ENCODE data around the gene FBXL19.

Gene FBXL19

DNA sequence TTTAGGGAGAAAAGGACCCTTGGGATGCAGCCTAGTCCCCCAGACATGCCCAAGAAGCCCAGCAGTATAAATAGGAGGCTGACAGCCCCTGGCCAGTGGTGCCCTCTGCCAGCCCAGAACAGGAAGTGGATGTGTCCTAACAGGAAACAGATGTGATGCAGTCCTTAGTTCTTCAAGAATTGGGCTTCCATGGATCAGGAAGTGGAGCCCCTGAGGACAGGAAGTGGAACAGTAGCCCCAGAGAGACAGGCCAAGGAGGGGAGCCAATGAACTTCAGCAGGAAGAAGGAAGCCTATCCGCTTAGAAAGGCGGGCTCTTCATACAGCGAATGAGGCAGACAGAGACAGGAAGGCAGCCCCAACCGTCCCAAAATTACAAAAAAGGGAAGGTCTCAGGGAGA is 19.8 kb upstream of the FBXL19 start:
- TF ChIP-seq, protein P1, sequence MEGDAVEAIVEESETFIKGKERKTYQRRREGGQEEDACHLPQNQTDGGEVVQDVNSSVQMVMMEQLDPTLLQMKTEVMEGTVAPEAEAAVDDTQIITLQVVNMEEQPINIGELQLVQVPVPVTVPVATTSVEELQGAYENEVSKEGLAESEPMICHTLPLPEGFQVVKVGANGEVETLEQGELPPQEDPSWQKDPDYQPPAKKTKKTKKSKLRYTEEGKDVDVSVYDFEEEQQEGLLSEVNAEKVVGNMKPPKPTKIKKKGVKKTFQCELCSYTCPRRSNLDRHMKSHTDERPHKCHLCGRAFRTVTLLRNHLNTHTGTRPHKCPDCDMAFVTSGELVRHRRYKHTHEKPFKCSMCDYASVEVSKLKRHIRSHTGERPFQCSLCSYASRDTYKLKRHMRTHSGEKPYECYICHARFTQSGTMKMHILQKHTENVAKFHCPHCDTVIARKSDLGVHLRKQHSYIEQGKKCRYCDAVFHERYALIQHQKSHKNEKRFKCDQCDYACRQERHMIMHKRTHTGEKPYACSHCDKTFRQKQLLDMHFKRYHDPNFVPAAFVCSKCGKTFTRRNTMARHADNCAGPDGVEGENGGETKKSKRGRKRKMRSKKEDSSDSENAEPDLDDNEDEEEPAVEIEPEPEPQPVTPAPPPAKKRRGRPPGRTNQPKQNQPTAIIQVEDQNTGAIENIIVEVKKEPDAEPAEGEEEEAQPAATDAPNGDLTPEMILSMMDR (IDR thresholded peaks at IDR 0.05; ENCODE audit: low read depth, low read length) = no peak
- no peak overlapping the region for H3K4me3 ChIP-seq (ENCODE audit: low read depth, low read length)

DNA sequence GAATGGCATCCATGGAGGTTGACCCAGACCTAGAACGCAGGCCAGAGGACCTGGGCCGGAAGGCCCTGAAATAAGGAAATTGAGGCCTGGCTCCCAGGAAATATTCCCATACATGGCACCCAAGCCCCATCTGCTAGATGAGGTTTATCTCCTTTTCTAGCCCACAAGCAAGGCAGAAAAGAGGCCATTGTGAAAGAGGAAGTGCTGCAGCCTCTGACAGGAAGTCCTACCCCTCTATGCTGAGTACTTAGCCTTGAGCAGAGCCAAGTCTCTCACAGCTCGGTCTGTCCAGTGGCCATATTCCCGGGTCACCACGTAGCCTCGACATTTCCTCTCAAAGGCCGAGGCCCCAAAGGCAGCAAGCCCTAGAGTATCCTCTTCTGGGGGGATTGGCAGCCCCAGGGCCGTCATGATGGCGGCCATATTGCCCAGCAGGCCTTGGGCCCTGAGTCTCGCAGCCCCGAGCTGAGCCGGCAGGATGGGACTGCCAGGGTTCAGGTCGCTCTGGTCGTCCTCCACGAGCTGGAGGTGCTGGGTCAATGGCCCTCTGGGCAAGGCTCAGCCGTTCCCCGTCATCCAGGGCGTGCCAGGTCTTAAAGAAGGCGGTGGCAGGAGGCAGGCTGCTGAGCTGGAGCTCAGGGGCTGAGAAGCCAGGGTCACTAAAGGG is 19.1 kb upstream of the FBXL19 start:
- TF ChIP-seq, protein P1 (IDR thresholded peaks at IDR 0.05; ENCODE audit: low read depth, low read length) = no peak
- H3K4me3 ChIP-seq (ENCODE audit: low read depth, low read length) = no peak overlapping the region

DNA sequence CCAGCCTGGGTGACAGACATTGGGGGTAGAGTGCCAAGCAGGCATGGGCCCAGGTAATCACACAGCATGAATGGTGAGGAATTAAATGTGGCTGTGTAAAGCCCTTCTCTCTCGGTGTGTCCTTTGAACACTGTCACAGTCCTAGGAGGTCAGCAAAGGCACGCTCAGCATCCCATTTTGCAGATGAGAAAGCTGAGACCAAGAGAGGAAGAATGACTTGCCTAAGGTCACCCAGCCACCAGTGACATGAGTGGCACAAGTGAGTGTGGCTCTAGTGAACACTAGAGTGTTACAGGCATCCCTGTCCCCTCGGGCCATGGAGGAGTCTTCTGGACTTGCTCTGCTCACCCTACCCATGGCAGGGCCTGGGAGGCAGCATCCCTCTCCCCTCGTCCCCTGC is 16.3 kb upstream of the FBXL19 start:
- TF ChIP-seq, protein P1 (IDR thresholded peaks at IDR 0.05; ENCODE audit: low read depth, low read length) = no peak
- no peak overlapping the region for H3K4me3 ChIP-seq (ENCODE audit: low read depth, low read length)

DNA sequence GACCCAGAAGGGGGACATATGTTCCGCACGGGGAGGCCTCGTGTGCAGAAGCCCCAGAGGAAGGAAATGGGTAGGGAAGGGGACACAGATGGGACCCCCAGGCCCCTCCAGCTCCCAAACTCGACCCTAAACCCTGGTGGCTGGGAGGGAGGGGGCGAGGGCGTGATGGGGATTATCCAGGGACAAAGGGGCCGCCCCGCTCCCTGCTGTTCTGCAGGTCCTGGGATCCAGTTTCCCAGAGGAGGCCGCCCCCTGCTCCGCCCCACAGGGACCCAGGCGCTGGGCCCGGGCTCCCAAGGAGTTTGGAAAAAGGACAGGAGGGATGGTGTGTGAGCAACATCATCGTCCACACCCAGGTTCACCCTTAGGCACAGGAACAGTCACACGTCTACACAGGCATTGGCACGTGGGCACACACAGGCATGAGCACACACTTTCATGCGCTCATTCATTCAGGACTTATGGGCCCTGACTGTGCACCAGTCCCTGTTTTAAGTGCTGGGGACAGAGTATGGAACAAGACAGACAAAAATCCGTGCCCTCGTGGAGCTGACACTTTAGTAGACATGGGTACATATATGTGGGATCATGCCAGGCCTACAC is 12.8 kb upstream of the FBXL19 start:
- no peak overlapping the region for H3K4me3 ChIP-seq (ENCODE audit: low read depth, low read length)
- TF ChIP-seq, protein P1 (IDR thresholded peaks at IDR 0.05; ENCODE audit: low read depth, low read length) = no peak

DNA sequence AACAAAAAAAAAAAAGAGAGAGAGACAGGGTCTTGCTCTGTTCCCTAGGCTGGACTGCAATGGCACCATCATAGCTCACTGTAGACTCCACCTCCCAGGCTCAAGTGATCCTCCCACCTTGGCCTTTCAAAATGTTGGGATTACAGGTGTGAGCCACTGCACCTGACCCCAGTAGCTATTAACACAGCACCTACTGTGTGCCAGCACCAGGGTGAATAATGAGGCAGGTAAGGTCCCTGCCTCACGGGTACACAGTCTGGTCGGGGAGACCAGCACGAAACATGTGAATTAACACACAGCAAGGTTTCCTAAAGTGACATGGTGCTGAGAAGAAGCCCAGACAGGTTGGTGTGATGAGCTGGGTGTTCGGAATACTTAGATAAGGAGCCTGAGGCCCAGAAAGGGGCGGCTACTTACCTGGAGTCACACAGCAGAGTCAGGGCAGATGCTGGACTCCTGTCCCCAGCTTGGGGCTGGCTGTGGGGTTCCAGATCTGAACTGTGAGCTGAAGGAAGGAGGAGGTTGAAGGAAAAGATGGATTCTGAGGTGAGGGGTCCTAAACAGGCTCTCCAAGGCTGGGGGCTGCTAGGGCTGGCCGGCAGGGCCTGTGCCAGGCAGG is 10.5 kb upstream of the FBXL19 start:
- TF ChIP-seq, protein P1 (IDR thresholded peaks at IDR 0.05; ENCODE audit: low read depth, low read length) = no peak
- H3K4me3 ChIP-seq (ENCODE audit: low read depth, low read length) = no peak overlapping the region

DNA sequence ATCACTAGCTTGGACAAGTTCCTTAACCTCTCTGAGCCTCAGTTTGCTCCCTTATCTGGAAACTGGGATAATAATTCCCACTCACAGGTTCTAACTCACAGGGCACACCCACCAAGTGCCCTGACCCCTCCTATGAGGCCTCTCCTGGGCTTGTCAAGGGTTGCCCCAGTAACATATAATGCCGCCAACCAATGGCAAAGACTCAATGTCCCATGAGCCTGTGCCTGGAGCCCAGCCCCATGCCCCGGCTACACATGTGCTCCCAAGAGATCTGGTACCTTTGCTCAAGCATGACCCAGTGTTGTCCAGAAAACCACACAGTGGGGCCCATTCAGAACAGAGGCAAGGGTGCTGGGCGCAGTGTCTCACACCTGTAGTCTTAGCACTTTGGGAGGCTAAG is 8.5 kb upstream of the FBXL19 start:
- H3K4me3 ChIP-seq (ENCODE audit: low read depth, low read length) = no peak overlapping the region
- TF ChIP-seq, protein P1 (IDR thresholded peaks at IDR 0.05; ENCODE audit: low read depth, low read length) = no peak

DNA sequence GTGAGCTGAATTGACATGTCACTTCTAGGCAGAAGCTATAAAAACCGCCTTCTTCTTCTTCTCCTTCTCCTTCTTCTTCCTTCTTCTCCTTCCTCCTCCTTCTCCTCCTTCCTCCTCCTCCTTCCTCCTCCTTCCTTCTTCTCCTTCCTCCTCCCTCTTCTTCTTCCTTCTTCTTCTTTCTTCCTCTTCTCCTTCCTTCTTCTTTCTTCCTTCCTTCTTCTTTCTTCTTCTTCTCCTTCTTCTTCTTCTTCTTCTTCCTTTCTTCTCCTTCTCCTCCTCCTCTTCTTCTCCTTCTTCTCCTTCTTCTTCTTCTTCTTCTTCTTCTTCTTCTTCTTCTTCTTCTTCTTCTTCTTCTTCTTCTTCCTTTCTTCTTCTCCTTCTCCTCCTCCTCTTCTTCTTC is 4.8 kb upstream of the FBXL19 start:
- TF ChIP-seq, protein P1 (IDR thresholded peaks at IDR 0.05; ENCODE audit: low read depth, low read length) = no peak
- H3K4me3 ChIP-seq (ENCODE audit: low read depth, low read length) = no peak overlapping the region

Data from WI38 (cell line).